Fibroblast of skin of left biceps (primary cell): ENCODE data around the gene SERPINI1.

Source experiments
- DNase-seq, 2 experiments: peaks; one replicate each; pipeline ENCODE4 v3.0.0-alpha.2; 2013; ENCODE audit warnings: low read depth in 2 of 2

Gene SERPINI1

GRCh38 chr3:167851171-167851570 lies 115.7 kb downstream of the SERPINI1 start:
- no peak for DNase-seq

GRCh38 chr3:167851749-167852148 lies 116.2 kb downstream of the SERPINI1 start:
- no peak for DNase-seq

GRCh38 chr3:167852216-167852615 lies 116.7 kb downstream of the SERPINI1 start:
- DNase-seq, result no peak

- no peak for DNase-seq
These were observed 118.5 kb downstream of the SERPINI1 start for GRCh38 chr3:167854063-167854462.

GRCh38 chr3:167854846-167855245 lies 119.3 kb downstream of the SERPINI1 start:
- no peak for DNase-seq

GRCh38 chr3:167855306-167855705 lies 119.8 kb downstream of the SERPINI1 start:
- no peak for DNase-seq

- DNase-seq, result no peak
These were observed 123.3 kb downstream of the SERPINI1 start for GRCh38 chr3:167858865-167859264.

- no peak for DNase-seq
These were observed 124.1 kb downstream of the SERPINI1 start for GRCh38 chr3:167859610-167860009.

- no peak for DNase-seq
These were observed 126.1 kb downstream of the SERPINI1 start for GRCh38 chr3:167861649-167862048.

- DNase-seq, result no peak
These were observed 126.7 kb downstream of the SERPINI1 start for GRCh38 chr3:167862104-167862730.

GRCh38 chr3:167863811-167864551 lies 128.5 kb downstream of the SERPINI1 start:
- no peak for DNase-seq

- DNase-seq, result no peak
These were observed 129.0 kb downstream of the SERPINI1 start for GRCh38 chr3:167864552-167864874.

- no peak for DNase-seq
These were observed 130.8 kb downstream of the SERPINI1 start for GRCh38 chr3:167866331-167866730.

- no peak for DNase-seq
These were observed 132.5 kb downstream of the SERPINI1 start for GRCh38 chr3:167867981-167868380.

GRCh38 chr3:167870181-167870580 lies 134.7 kb downstream of the SERPINI1 start:
- DNase-seq, result no peak

- no peak for DNase-seq
These were observed 135.2 kb downstream of the SERPINI1 start for GRCh38 chr3:167870759-167871158.

- no peak for DNase-seq
These were observed 136.5 kb downstream of the SERPINI1 start for GRCh38 chr3:167872032-167872431.

GRCh38 chr3:167872941-167873340 lies 137.4 kb downstream of the SERPINI1 start:
- no peak for DNase-seq

GRCh38 chr3:167874671-167875372 lies 139.3 kb downstream of the SERPINI1 start:
- DNase-seq, result no peak
